Activated CD8-positive, alpha-beta memory T cell treated with anti-CD3 and anti-CD28 coated beads, Interleukin-2, amount 50 U/mL, for 1 hour (primary cell): ENCODE results near the gene TCF12.

Experiments
- DNase-seq: peaks from one replicate; pipeline ENCODE4 v3.0.0-alpha.2; 2020; ENCODE audit errors: extremely low read depth

Gene TCF12

DNA sequence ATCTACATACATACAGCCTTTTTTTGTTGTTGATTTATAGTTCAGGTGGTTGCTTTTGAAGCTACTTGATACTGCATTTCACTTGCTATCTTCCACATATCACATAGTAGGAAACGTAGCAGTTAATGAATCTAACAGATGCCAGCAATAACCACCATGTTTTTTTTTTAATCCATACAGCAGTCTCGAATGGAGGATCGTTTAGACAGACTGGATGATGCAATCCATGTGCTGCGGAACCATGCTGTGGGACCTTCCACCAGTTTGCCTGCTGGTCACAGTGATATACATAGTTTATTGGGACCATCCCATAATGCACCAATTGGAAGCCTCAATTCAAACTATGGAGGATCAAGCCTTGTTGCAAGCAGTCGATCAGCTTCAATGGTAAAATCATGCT, 334.6 kb downstream of the TCF12 start:
- DNase-seq, result no peak

DNA sequence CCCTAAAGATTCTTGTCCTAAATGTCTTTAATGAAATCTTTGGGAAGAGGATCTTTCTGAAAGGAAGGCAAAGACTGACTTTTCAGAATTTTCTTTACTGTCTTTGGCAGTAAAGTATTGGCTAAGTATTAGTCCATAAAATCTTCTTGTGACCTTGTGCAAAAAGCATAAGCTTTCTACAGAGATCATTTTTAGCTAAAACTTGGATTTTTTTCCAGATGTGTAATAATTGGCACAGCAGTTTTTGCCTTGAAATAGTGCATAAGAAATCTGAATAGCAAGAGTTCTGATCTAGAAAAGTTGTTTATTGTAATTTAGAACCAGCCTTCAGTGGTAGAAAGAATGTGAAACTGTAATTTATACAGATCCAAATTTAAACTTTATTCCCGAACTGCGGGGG, 335.1 kb downstream of the TCF12 start:
- no peak for DNase-seq

DNA sequence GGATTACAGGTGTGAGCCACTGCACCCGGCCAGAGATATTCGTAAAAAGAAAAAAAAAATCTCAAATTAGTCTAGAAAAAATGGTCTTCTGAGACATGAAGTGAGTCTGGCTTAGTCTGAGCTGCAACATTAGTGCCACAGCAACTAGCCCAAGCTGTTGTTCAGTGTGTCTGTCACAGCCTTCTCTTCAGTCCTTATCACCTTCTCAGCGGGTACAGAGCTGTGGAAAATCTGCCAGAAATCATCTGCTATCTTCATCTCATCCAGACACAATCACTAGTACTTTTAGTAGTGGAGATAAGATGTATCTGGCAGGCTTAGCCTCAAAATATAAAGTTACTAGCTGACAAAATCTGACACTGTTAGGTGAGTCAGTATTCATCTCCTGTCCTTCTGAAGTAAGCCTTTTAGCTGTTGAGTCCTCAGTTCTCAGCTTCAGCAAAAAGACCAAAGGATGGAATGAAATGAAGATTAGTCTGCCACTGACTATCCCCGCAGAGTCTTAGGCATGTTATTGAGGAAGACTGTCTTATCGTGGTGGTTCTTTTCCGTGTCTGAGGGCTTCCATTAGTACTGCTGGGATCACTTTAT, 337.4 kb downstream of the TCF12 start:
- no peak for DNase-seq

DNA sequence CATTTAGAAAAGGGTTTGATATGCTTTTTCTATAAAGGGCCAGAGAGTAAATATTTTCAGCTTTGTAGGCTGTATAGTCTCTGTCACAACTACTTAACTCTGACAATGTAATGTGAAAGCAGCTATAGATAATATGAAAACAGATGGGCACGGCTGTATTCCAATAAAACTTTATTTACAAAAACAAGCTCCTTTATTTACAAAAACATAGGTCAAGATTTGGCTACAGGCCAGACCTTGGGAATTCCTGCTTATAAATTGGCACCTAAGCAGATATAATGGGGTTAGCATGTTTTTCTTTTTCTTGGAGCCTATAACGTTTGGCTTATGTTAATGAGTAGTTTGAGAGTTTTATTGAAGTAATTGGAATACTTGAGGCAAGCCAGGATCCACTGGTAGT, 338.5 kb downstream of the TCF12 start:
- DNase-seq, result no peak

DNA sequence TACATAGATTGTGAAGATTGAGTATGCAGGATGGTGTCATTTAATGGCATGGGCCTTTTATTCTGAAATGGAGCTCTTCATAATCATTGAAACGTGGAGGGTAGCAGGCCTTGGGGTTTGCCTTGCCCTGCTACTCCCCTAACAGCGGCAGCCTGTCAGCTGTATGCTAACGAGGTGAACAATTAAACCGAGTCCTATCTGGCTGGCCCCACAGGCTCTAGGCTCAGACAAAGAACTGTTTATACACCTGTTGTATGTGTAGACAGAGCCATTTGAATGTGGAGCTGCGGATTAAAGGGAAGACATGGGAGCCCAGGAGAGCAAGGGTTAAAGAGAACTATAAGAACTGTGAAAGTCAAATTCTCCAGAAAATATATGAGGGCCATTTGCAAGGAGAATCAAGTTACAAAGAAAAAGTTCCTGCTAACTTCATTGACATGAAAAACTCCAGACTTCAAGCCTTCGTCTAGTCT, 341.2 kb downstream of the TCF12 start:
- no peak for DNase-seq

DNA sequence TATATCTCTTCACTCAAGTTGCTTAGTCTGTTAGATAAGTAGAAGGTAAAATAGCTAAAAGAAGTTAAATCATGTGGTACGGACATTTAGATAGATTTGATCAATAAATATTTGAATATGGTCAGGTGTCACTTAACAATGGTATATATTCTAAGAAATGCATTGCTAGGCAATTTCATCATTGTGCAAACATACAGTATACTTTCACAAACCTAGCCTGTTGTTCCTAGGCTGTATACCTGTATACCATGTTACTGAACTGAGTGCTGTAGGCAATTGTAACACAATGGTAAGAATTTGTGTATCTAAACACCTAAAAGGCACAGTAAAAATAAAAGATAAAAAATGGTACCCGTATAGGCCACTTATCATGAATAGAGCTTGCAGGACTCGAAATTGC, 345.1 kb downstream of the TCF12 start:
- no peak for DNase-seq

DNA sequence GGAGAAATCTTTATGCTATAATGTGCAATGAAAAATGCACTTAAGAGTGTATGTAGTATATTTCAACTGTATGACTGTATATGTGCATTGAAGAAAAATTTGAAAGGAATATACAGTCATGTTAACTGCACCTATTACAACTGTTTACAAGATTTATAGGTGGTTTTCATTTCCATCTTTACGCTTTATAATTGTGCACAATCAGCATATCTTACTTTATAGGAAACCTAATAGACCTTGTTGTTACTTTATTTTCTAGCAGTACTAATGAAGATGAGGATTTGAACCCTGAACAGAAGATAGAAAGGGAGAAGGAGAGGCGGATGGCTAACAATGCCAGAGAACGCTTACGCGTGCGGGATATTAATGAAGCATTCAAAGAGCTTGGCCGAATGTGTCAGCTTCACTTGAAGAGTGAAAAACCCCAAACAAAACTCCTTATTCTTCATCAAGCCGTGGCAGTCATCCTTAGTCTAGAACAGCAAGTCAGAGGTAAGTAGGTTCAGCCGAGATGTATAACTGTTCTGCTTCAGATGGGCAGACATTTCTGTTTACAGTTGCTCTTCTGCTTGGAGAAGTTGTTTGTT, 354.4 kb downstream of the TCF12 start:
- DNase-seq, result no peak

DNA sequence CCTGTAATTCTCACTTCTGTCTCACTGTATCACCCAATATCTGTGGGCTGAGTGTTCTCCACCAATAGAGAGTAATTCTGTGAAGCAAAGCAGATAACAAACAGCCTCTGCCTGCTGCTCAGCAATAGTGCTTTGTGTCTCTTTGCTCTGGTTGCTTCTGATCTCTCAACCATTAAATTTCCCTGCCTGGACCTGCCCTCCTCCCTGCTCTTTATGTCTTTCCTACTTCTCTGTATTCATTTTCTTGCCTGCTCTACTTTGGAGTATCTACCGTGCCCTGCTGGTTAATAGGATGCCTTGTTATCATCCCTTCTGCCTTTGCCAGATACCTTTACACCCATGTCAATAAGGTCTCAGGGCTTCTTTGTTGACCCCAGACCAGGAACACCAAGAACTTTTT, 355.0 kb downstream of the TCF12 start:
- no peak for DNase-seq

DNA sequence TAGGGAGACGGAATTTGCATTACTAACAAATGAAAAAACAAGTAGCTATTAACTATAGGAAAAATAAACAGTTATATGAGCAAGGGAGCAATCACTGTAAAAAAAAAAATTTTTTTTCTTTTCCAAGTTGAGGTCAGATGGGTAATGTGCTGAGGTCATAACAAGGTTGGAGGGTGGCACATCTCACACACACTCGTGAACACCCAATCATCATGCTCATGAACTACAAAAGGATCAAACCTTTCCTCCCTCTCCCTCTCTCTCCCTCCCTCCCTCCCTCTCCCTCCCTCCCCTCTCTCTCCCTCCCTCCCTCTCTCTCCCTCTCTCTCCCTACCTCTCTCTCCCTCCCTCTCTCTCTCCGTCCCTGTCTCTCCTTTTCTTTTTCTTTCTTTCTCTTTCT, 360.0 kb downstream of the TCF12 start:
- DNase-seq, result no peak

DNA sequence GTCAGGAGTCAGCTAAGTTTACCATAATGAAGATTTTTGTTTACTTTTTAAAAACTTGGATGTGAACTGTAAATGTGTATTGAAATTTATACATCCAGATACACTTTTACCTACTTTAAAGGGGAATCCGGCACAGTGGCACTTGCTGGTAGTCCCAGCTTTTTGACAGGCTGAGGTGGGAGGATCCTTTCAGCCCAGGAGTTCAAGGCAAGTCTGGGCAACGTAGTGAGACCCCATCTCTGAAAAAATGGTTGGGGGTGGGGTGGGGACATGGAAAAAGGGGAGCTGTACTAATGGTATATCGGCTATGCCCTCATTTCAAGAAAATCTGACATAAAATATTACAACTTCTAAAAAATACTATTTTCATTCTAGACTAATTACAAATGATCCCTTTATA, 362.0 kb downstream of the TCF12 start:
- no peak for DNase-seq

DNA sequence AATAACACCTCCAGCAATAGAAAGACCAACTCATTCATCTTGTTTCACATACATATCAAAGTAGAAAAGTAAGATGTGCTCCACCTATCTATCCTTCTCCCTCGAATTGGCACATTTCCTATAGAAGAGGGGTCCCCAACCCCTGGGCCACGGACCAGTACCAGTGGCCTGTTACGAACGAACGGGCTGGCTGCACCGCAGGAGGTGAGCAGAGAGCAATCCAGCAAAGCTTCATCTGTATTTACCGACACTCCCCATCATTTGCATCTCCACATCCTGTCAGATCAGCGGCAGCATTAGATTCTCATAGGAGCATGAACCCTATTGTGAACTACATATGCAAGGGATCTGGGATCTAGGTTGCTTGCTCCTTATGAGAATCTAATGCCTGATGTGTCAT, 362.9 kb downstream of the TCF12 start:
- no peak for DNase-seq

DNA sequence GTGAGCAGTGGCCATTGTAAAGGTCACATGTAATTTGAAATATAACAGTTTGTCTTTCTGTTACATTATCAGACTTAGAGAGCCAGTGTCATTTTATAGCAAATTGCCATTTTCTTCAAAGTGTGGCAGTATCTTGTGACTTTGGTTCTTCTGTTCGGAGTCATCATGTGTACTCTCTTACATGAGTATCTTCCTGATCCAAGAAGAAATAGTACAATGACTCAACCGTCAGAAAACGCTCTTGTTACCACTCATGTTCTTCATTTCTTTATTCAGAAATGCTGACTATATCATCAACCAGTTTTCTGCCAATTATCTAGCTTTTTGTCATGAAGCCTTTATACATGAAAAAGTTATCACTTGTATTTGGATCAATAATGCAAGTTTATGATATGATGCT, 364.2 kb downstream of the TCF12 start:
- DNase-seq, result no peak

DNA sequence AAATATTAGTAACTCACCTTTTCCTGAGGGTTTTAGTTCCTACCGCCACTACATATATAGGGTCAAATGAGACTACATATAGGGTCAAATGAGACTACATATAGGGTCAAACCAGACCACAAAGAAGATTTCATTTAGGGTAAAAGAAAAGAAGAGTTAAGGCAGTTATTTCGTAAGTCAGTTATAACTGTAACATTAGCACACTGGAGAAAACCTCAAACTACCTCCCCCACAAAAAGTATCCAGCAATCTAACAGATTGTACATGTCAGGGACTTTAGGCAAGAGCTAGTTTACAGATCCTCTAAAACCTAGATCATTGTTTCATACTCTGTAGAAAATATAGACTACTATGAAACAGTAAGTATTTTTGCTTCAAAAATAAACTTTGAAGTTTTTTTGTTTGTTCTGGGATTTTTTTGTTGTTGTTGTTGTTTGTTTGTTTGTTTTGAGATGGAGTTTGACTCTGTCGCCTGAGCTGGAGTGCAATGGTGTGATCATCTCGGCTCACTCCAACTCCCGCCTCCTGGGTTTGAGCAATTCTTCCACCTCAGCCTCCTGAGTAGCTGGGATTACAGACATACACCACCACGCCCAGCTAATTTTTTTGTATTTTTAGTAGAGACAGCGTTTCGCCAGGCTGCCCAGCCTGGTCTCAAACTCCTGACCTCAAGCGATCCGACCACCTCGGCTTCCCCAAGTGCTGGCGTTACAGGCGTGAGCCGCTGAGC, 365.5 kb downstream of the TCF12 start:
- no peak for DNase-seq

DNA sequence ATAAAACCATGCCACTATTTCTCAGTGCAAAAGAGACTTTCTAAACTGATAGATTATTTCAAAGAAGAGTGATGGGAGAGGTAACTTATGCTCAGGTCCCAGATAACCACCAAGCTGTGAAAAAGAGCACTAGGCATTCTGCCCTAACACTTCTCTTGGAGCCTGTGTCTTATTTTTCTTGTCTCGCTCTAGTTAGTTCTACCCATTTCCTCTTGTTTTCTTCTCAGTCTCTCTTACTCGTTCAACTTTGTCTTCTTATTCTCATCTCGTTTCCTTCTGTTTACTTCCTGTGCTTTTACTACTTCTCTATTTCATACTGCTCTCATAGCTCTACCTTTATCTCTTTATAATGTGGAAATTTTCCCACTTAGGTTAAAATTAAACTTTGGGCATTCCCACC, 366.1 kb downstream of the TCF12 start:
- no peak for DNase-seq

DNA sequence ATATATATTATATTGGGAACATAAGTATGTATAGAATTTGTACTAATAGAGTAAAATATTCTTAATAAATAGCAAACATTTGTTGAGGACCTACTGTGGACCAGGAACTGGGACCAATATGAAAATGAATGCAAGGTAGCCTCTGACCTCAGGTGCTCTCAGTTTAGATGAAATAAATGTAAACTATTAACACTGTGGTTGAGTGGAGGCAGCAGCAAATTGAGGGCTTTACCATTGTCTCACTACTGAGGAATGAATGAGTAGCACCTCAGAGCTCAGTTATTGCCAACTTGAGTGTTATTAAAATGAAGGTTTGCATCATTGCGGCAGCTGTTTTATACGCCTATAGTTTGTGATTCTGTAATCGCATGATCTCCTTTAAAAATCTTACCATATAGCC, 366.9 kb downstream of the TCF12 start:
- DNase-seq, result no peak

DNA sequence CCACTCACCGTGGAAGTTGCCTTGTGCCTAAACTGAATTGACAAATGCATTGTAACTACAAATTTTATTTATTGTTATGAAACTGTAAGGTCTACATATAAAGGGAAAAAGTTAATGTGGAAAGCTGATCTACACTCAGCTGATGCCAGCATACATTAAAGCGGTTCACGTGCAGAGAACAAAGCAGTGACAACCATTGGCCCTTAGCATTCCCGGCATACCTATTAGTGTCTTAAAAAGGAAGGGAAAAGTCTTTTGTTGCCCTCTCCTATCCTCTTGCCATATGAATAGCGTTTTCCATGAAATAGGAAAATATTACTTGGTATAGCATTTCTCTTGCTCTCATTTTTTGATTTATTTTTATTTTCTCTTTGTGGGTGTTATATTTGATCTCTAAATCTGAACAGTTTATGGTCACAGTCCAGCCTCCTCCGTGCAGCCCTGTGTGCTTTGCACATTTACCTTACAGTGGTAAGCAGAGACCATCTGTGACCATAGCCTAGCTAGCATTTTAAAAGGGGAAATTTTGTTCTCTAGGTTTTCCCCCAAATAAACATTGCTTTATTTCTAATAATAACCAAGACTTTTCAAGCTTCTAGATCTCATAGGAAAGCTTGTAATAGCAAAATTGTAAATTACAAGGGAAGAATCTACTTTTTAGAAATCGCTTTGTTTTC, 368.1 kb downstream of the TCF12 start:
- no peak for DNase-seq

DNA sequence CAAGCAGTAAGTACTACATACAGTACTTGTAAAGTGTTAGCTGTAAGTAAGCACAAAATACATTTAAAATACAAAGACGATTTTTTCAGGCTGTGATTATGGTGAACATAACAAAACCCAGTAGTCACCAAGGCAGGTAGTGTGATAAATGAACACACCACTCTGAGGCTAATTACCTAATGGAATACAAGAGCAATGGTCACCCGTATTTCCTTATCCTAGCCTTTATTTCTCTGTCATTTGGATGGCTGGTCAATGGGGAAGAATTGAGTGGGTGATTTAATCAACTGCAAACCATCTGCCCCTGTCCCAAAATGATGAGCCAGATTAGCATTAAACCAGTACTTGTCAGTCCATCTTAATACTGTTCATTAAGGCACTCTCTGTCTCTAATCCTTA, 368.7 kb downstream of the TCF12 start:
- no peak for DNase-seq

DNA sequence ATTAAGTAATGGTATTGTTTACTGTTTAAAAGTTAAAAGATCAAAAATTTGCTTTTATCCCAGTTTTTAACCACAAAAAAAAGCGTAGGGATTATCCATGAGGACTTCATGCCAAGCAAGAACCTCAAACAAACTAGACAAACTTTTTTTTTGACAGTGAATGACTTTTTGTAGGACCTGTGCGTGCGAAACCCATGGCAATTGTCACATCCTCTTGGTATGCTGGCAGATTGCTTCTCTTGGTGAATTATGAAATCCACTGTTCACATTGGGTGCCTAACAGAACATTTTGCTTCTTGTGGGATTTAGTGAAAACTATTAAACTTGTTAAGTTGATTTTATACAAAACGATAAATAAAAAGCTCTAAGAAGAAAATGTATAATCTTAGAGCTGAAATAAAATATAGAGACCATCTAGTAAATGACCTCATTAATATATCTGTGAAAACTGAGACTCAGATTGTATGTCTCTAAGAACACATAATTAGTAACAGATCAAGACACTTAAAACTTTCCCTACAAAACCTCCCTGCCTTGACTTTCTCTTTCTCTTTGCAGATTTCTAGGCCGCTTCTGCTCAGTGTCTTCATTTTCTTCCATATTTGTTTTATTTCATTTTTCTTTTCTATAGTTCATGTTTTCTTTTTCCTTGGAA, 370.6 kb downstream of the TCF12 start:
- DNase-seq, result no peak

DNA sequence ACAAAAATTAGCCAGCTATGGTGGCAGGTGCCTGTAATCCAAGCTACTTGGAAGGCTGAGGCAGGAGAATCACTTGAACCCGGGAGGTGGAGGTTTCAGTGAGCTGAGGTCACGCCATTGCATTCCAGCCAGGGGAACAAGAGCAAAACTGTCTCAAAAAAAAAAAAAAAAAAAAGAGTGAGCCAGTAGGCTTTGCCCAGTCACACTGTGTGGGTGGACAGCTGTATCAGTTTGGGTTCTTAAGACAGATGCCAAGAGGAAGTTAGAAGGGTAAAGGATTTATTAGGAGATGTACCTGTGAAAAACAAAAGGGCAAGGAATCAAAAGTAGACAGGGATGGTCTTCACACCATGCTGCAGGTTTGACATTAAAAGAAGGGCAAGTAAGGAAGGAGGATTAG, 371.7 kb downstream of the TCF12 start:
- DNase-seq, result no peak

DNA sequence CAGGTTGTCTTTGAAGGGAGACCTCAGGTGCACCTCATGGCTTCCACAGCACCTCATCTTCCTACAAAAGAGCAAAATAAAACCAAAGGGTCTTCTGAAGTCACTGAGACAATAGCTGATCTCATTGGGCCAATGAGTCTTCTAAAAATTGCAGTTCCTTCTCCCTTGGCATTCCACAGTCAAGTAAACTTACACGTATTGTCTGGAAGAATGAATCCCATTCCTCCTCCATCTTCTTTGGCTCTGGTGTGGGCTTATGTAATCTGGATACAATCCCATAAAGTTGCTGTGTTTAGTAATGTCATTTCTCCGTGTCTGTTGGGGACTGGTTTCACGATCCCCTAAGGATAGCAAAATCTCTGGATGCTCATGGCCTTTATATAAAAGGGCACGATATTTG, 372.4 kb downstream of the TCF12 start:
- no peak for DNase-seq

DNA sequence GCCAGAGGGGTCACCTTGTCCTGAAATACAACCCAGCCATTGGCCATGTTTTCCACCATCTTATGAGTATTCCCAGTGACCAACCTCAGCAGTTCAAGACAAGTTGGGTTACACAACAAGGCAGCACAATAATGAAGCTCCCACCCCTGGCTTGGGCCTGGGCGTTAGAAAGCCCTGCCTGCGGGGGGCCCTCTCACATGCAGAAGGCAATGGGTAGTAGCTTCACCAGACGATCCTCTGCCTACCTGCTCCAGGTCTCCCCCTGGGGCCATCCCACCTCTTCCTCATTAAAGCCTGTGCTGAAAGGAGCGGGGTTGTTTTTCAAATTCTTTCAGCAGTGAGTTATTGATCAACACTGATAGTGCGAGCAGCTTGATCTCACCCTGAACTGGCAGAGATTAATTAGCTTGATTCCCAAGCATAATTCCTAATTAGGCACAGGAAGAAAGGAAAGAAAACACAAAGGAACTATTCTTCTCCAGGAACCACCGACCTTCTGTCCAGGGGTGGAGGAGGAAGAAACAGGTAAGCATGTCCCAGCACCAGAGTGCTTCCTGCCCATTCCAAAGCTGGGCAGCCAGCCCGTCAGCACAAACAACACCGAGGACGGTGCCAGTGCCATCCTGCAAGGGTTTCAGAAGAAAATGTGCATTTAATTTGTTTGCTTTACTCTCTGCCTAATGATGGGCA, 378.2 kb downstream of the TCF12 start:
- no peak for DNase-seq

DNA sequence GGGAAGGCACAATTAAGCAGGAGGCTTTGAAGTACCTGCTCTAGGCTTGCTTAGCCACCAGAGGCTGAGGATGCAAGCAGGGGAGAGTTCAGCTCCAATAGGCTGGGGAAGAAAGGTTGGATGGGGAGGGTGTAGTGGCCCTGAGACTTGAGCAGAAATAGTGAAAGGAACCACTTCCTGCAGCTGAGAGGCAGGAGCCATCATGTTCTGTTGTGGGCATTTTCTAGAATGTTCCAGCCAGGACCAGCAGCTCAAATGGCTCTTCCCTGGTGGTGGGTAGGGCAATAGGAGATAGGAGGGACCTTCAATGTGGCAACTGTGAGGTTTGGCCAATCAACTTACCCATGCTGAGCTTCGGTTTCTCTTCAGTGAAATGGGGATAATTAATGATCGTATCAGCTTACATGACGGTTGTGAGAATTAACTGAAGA, 378.7 kb downstream of the TCF12 start:
- DNase-seq, result no peak
